Caco-2 (cell line): Measurements from ENCODE around the gene REEP6. TPM values are rescaled to one million over a fixed set of nuclear protein-coding genes. Genes with fewer than 3 reads are reported as not detected.

Source experiments
- BruUV-seq: library from RNA; stranded (reverse); fragments of 400-500 nt; replicated peaks from 2 replicates; lab custom pipeline; 2021; lab: Mats Ljungman, UMichigan
- CTCF ChIA-PET: fragments of 300-600 bp; sonication (Branson Sonifier 250); formaldehyde crosslinking; loops from one replicate; lab custom pipeline; 2022; ENCODE audit warnings: antibody characterized with exemption; lab: Charles Lee
- POLR2A ChIA-PET: fragments of 300-600 bp; sonication (Branson Sonifier 250); formaldehyde crosslinking; loops from one replicate; lab custom pipeline; 2022; ENCODE audit warnings: antibody characterized with exemption; lab: Charles Lee
- DNase-seq, 2 experiments: peaks; one replicate each; pipeline versions ENCODE4 v3.0.0 to v3.0.0-alpha.2; 2020 to 2022
- H3K27me3 ChIP-seq: replicated peaks from 2 replicates; pipeline ENCODE4 v1.6.0; 2011; ENCODE audit warnings: low read length; ENCODE audit not compliant: control insufficient read depth, insufficient read depth
- H3K36me3 ChIP-seq: 2 replicates; pipeline ENCODE4 v1.5.1; 2011; ENCODE audit warnings: low read length; ENCODE audit not compliant: control insufficient read depth, insufficient read depth
- H3K4me1 ChIP-seq: fragments of 250-450 bp; sonication (Bioruptor Pico); 2 replicates; pipeline ENCODE4 v1.5.1; 2020; ENCODE audit warnings: mild to moderate bottlenecking
- H3K4me3 ChIP-seq: 2 replicates; pipeline ENCODE4 v1.5.1; 2011; ENCODE audit warnings: low read depth, mild to moderate bottlenecking, control low read depth, low read length
- H3K9me3 ChIP-seq: fragments of 250-450 bp; sonication (Bioruptor Pico); 2 replicates; pipeline ENCODE4 v1.5.1; 2020; ENCODE audit warnings: mild to moderate bottlenecking, moderate library complexity
- H3K27ac Mint-ChIP-seq: one replicate; pipeline ENCODE4 v1.8.0; 2022; ENCODE audit warnings: mixed read lengths; ENCODE audit not compliant: unreplicated experiment
- H3K27me3 Mint-ChIP-seq: one replicate; pipeline ENCODE4 v1.8.0; 2022; ENCODE audit warnings: mixed read lengths; ENCODE audit not compliant: insufficient read depth, unreplicated experiment
- H3K36me3 Mint-ChIP-seq: one replicate; pipeline ENCODE4 v1.8.0; 2022; ENCODE audit warnings: mild to moderate bottlenecking, mixed read lengths; ENCODE audit not compliant: insufficient read depth, unreplicated experiment
- H3K4me1 Mint-ChIP-seq: one replicate; pipeline ENCODE4 v1.8.0; 2022; ENCODE audit warnings: low read depth, mixed read lengths; ENCODE audit not compliant: unreplicated experiment
- H3K4me3 Mint-ChIP-seq: one replicate; pipeline ENCODE4 v1.8.0; 2022; ENCODE audit warnings: mild to moderate bottlenecking, moderate library complexity, mixed read lengths; ENCODE audit not compliant: unreplicated experiment
- H3K9me3 Mint-ChIP-seq: one replicate; pipeline ENCODE4 v1.8.0; 2022; ENCODE audit warnings: mixed read lengths; ENCODE audit not compliant: unreplicated experiment
- CTCF ChIP-seq, 2 experiments: fragments of 200-600 bp in 1 of 2; IDR thresholded peaks; 1 replicate in 1 of 2; 2 replicates in 1 of 2; pipeline versions ENCODE4 v1.5.1 to v1.8.0; 2011 to 2022; ENCODE audit warnings: antibody characterized with exemption in 1 of 2, control low read depth in 1 of 2, inconsistent platforms in 1 of 2, low read depth in 1 of 2, low read length in 1 of 2, mild to moderate bottlenecking in 1 of 2, moderate library complexity in 1 of 2; ENCODE audit not compliant: insufficient read depth in 1 of 2, severe bottlenecking in 1 of 2, unreplicated experiment in 1 of 2
- intact Hi-C: fragments of 100-400 bp; cut with micrococcal nuclease; formaldehyde crosslinking; loops from one replicate; pipeline ENCODE4 v1.10.0; 2022; ENCODE audit not compliant: unreplicated experiment
- total RNA-seq: library from RNA; stranded (reverse); gene quantifications from 2 replicates; pipeline ENCODE4 v1.2.3, GENCODE V29; 2022

The REEP6 gene
- total RNA-seq, 1 experiment from 2014 or later = 50.2 TPM

DNA sequence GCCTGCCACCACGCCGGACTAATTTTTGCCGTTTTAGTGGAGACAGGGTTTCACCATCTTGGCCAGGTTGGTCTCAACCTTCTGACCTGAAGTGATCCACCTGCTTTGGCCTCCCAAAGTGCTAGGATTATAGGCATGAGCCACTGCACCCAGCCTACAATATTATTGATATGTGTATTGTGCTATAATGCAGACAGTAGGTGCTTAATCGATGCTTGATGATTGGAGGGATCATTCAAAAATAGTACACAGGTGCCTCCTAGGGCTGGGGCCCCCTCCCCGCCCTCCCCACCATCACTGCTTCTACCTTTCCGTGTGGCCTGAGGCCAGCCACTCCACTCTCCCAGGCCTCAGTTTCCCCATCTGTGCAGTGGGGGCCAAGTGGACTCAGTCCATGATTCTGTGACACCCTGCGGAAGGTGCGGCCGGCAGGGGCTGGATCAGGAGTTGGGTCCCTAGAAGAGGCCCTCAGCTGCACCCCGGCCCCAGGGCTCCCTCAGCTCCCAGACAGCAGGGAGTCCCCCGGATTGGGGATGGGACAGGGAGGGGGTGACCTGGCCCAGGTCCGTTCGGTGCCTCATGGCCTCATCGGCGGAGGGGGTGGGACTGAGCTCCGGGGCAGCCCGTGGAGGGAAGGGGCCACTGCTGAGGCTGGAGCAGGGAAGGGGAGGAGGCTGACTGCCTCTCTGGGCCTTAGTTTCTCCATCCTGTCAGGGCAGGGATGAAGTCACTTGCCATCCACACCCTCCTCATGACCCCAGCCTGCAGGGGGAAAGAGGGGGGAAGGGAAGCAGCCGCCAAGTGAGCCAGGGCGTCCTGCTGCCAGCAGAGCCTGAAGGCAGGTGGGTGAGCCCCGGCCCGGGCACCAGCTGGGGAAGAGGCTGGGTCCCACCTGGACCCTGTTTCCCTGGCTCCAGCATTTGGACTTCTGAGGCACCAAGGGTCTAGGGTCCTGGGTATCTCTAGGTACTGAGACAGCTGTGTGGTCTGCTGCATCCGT, 20.6 kb downstream of the REEP6 start:
- Mint-ChIP-seq H3K4me1 (peaks cover 6% of the 10 kb centered on the region), H3K4me3 (peak overlapping the region; percentile 73), H3K9me3 (no peaks in the 10 kb centered on the region), H3K27me3 (no peaks in the 10 kb centered on the region), H3K27ac (no peak overlapping the region), H3K36me3 (peaks cover 20% of the 10 kb centered on the region)
- Histone ChIP-seq H3K27me3 (no peaks in the 10 kb centered on the region), H3K4me1 (peaks cover 34% of the 10 kb centered on the region), H3K4me3 (peak overlapping the region; percentile 91), H3K9me3 (no peaks in the 10 kb centered on the region), H3K36me3 (peaks cover 1% of the 10 kb centered on the region; the same call in 1 of the 2 replicates)
- intact Hi-C loops = loop anchor here (2.0 kb wide), 1 partner anchor 21 kb away; the partner anchor contains the start of genes PCSK4 and REEP6
- DNase-seq = no peak
- POLR2A ChIA-PET = no interaction called here
- CTCF ChIA-PET = no interaction called here
- BruUV-seq = no TSS peak
- TF ChIP-seq CTCF (IDR thresholded peaks at IDR 0.05; ENCODE audit: insufficient read depth in 1 of 2, low read depth in 1 of 2, low read length in 1 of 2, severe bottlenecking in 1 of 2, unreplicated experiment in 1 of 2) = no peak

DNA sequence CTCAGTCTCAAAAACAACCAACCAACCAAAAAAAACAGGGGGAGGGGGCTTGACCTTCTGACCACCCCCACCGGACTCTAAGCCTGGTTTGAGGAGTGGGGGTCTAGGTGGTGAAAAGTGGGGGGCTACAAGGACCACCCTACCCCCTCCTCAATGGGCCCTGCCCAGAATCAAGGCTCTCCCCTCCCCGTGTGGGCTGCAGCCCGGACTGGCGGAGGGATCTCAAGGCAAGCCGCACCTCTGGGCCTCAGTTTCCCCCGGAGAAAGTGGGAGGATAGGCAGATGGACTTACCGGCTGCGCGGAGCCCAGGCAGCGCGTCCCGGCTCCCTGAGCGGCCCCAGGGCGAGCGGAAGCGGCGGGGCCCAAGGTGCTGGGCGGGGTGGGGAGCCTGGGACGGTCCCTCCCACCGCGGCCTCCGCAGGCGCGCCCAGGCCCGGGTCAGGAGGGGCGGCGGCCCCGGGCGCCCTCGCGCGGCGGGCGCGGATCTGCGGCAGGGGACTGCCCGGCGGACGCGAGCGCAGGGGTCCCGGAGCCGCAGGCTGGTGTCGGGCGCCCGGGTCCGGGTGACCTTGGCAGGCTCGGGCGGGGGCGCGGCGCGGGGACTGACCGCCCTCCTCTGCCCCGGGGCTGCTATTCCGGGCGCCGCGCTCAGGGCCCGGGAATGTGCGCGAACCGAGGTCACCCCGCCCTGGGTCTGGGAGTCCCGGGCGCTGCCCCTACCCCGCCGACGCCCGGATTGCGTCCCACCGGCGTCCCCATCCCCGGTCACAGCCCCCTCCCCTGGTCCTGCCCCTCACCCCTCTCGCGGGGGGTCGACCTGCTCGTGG, 21.9 kb downstream of the REEP6 start, which contains the start of gene ADAMTSL5:
Gene ADAMTSL5, minus strand, starts transcription at position 349 of the 828 bp plus-strand sequence. CDS start 2,076 bp downstream, outside the sequence.
- BruUV-seq = no TSS peak
- intact Hi-C loops = loop anchor here (2.0 kb wide), 1 partner anchor 22 kb away; the partner anchor contains the start of genes PCSK4 and REEP6
- peaks cover 28% of the 10 kb centered on the region for H3K4me1 ChIP-seq
- Mint-ChIP-seq H3K4me1 (peaks cover 6% of the 10 kb centered on the region), H3K27me3 (no peaks in the 10 kb centered on the region), H3K36me3 (peaks cover 10% of the 10 kb centered on the region), H3K9me3 (no peaks in the 10 kb centered on the region), H3K27ac (peak within 1 kb of the TSS; percentile 78), H3K4me3 (peak within 1 kb of the TSS; percentile 73)
- H3K9me3 ChIP-seq = no peaks in the 10 kb centered on the region
- peaks cover 1% of the 10 kb centered on the region; the same call in 1 of the 2 replicates for H3K36me3 ChIP-seq
- H3K4me3 ChIP-seq = peak within 1 kb of the TSS; percentile 91
- DNase-seq = peak; percentile 75 to 83
- no peaks in the 10 kb centered on the region for H3K27me3 ChIP-seq
- ChIA-PET POLR2A (interaction anchor here (0.5 kb wide), 1 partner anchor 22 kb away, joined by 4 read pairs; the partner anchor contains the start of gene REEP6), CTCF (no interaction called here)
- peak in 1 of 2 experiments; percentile 27 for TF ChIP-seq CTCF (IDR thresholded peaks at IDR 0.05; ENCODE audit: insufficient read depth in 1 of 2, low read depth in 1 of 2, low read length in 1 of 2, severe bottlenecking in 1 of 2, unreplicated experiment in 1 of 2)
